ENCODE results near the gene TNFRSF17. TPM values are rescaled to one million over a fixed set of nuclear protein-coding genes. Genes with fewer than 3 reads are reported as not detected.
"Not testable (repeated sequence)": the region's sequence is repeated elsewhere in the genome, so short reads cannot be mapped to it uniquely, and the experiment has no call there.

The TNFRSF17 gene
- not detected in 2 replicates for total RNA-seq (2012; rRNA removed)

DNA sequence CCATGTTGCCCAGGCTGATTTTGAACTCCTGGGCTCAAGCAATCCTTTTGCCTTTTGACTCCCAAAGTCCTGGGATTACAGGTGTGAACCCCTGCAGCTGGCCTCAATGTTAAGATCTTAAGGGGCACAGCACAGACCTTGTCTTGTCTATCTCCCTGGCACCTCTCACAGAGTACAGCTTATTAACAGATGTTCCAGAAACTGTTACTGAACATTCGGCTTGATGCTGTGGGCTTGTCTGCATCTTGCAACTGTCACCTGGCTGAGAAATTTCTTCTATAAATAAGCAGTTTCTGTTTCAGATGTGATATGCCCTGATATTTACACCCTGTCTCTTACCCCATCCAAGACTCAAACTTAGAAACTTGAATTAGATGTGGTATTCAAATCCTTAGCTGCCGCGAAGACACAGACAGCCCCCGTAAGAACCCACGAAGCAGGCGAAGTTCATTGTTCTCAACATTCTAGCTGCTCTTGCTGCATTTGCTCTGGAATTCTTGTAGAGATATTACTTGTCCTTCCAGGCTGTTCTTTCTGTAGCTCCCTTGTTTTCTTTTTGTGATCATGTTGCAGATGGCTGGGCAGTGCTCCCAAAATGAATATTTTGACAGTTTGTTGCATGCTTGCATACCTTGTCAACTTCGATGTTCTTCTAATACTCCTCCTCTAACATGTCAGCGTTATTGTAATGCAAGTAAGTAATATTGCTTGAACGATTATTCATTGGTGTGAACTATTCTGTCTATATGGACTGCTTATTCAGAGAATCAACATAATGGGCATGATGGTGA lies at the start of gene TNFRSF17:
Gene TNFRSF17 (plus strand): TSS at position 450 of the 791 bp plus-strand sequence. CDS start 115 bp downstream, at position 565.
- H3K4me1 ChIP-seq (ENCODE audit: control insufficient read depth, insufficient read depth, low read length): no peaks in the 10 kb centered on the region
- H3K36me3 ChIP-seq (ENCODE audit: insufficient read depth, low read length): no peaks in the 10 kb centered on the region
- no peak within 1 kb of the TSS for H3K4me3 ChIP-seq (ENCODE audit: low read length)

DNA sequence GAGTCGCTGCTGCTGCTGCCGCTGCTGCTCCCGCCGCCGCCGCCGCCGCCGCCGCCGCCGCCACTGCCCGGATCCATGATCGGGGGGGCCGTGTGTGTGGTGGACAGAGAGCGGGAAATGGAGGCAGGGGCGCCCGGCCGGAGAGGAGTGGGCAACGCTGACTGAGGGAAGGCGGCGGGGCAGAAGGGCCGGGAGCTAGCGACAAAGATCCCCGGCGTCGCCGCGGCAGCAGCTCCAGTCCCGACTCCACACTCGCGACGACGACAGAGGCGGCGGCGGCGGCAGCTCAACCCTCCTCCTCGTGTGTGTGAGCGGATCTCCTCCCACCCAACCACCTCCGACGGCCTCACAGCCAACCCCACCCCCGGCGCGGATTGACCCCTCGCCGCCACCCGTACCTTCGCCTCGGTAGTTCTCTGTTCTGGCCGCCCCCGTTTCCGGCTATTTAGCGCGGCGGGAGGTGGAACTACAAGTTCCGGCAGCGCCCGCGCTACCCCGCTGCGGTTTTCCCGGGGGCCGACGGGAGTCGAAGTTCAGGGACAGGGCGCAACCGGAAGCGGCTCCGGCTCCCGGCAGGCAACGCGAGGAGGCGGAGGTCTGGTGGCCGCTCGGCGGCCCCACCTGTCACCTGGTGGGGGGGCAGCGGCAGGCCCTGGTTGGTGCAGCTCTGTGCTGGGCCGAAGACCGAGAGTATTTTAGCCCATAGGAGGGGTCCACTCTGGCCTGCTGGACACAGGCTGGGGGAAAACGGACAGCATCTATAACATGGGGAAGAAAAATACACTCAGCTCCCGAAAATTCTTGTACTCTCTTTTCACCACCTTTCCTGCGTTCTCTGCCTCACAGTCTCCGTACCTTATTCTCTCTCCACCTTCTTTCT lies 49.1 kb upstream of the TNFRSF17 start, which contains the start of gene GSPT1:
Gene GSPT1 (minus strand): TSS at position 313 of the 880 bp plus-strand sequence. CDS start 236 bp downstream, at position 77.
- peaks cover 29% of the 10 kb centered on the region for H3K4me1 ChIP-seq (ENCODE audit: control insufficient read depth, insufficient read depth, low read length)
- H3K4me3 ChIP-seq (ENCODE audit: low read length): peak within 1 kb of the TSS; percentile 97
- no peaks in the 10 kb centered on the region for H3K9me3 ChIP-seq (replicated peaks; ENCODE audit: low read length)
- H3K27me3 ChIP-seq (ENCODE audit: control insufficient read depth, insufficient read depth, low read length): peaks cover 5% of the 10 kb centered on the region
- H3K4me2 ChIP-seq (ENCODE audit: low read length): peak within 1 kb of the TSS; percentile 87
- H3K9ac ChIP-seq (ENCODE audit: low read depth, low read length): peak within 1 kb of the TSS; percentile 87
- H3K36me3 ChIP-seq (ENCODE audit: insufficient read depth, low read length): no peaks in the 10 kb centered on the region

More for the DNA sequence above, at the start of gene TNFRSF17:
- Histone ChIP-seq H3K27me3 (ENCODE audit: control insufficient read depth, insufficient read depth, low read length) (peaks cover 4% of the 10 kb centered on the region), H3K9ac (ENCODE audit: low read depth, low read length) (no peak within 1 kb of the TSS), H3K4me2 (ENCODE audit: low read length) (no peak within 1 kb of the TSS), H3K9me3 (replicated peaks; ENCODE audit: low read length) (no peaks in the 10 kb centered on the region)

GRCh38 chr16:11916524-11917285 lies 48.3 kb upstream of the TNFRSF17 start:
- H3K9ac ChIP-seq (ENCODE audit: low read depth, low read length): peak overlapping the region; percentile 63
- peaks cover 25% of the 10 kb centered on the region for H3K4me1 ChIP-seq (ENCODE audit: control insufficient read depth, insufficient read depth, low read length)
- H3K4me3 ChIP-seq (ENCODE audit: low read length): peak overlapping the region; percentile 72

GRCh38 chr16:11924046-11924445 lies 41.0 kb upstream of the TNFRSF17 start:
- not testable (repeated sequence) for H3K36me3 ChIP-seq (ENCODE audit: insufficient read depth, low read length); H3K9me3 ChIP-seq (replicated peaks; ENCODE audit: low read length); H3K9ac ChIP-seq (ENCODE audit: low read depth, low read length); H3K4me3 ChIP-seq (ENCODE audit: low read length); H3K4me2 ChIP-seq (ENCODE audit: low read length); H3K27me3 ChIP-seq (ENCODE audit: control insufficient read depth, insufficient read depth, low read length); H3K4me1 ChIP-seq (ENCODE audit: control insufficient read depth, insufficient read depth, low read length)

More at GRCh38 chr16:11916524-11917285, 48.3 kb upstream of the TNFRSF17 start:
- peak overlapping the region; percentile 82 for H3K4me2 ChIP-seq (ENCODE audit: low read length)
- H3K36me3 ChIP-seq (ENCODE audit: insufficient read depth, low read length): no peaks in the 10 kb centered on the region
- H3K27me3 ChIP-seq (ENCODE audit: control insufficient read depth, insufficient read depth, low read length): peaks cover 8% of the 10 kb centered on the region
- H3K9me3 ChIP-seq (replicated peaks; ENCODE audit: low read length): no peaks in the 10 kb centered on the region

GRCh38 chr16:11927350-11927749 lies 37.7 kb upstream of the TNFRSF17 start:
- not testable (repeated sequence) for H3K9me3 ChIP-seq (replicated peaks; ENCODE audit: low read length); H3K27me3 ChIP-seq (ENCODE audit: control insufficient read depth, insufficient read depth, low read length); H3K36me3 ChIP-seq (ENCODE audit: insufficient read depth, low read length); H3K4me2 ChIP-seq (ENCODE audit: low read length); H3K4me1 ChIP-seq (ENCODE audit: control insufficient read depth, insufficient read depth, low read length); H3K4me3 ChIP-seq (ENCODE audit: low read length); H3K9ac ChIP-seq (ENCODE audit: low read depth, low read length)

DNA sequence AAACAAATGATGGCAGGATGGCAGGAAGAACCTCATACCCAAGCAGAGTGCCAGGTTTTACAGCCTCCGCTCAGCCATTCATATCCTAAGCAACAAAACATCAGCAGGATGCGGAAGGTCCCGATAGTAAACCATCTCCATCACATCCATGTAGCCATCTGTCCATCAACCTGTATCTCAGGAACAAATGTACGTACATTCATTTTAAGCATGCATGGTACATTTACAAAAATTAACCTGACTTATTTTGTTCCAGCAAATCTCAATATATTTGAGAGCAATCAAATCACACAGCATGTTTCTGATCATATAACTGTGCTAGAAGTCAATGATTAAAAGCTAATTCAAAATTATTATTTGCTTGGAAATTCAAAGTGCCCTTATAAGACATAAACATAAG lies 23.1 kb upstream of the TNFRSF17 start, which contains the start of gene NPIPB2:
Gene NPIPB2 (minus strand): TSS at position 101 of the 400 bp plus-strand sequence. CDS start 0 bp downstream, at position 101.
- H3K9ac ChIP-seq (ENCODE audit: low read depth, low read length); H3K4me3 ChIP-seq (ENCODE audit: low read length); H3K9me3 ChIP-seq (replicated peaks; ENCODE audit: low read length); H3K4me1 ChIP-seq (ENCODE audit: control insufficient read depth, insufficient read depth, low read length); H3K4me2 ChIP-seq (ENCODE audit: low read length); H3K27me3 ChIP-seq (ENCODE audit: control insufficient read depth, insufficient read depth, low read length); H3K36me3 ChIP-seq (ENCODE audit: insufficient read depth, low read length): not testable (repeated sequence)

- H3K27me3 ChIP-seq (ENCODE audit: control insufficient read depth, insufficient read depth, low read length): no peaks in the 10 kb centered on the region
- peaks cover 4% of the 10 kb centered on the region for H3K4me1 ChIP-seq (ENCODE audit: control insufficient read depth, insufficient read depth, low read length)
- no peak overlapping the region for H3K9ac ChIP-seq (ENCODE audit: low read depth, low read length)
- H3K9me3 ChIP-seq (replicated peaks; ENCODE audit: low read length): no peaks in the 10 kb centered on the region
- H3K4me3 ChIP-seq (ENCODE audit: low read length): no peak overlapping the region
- no peaks in the 10 kb centered on the region for H3K36me3 ChIP-seq (ENCODE audit: insufficient read depth, low read length)
- H3K4me2 ChIP-seq (ENCODE audit: low read length): no peak overlapping the region
These were observed 18.6 kb upstream of the TNFRSF17 start for GRCh38 chr16:11946433-11946832.

- Histone ChIP-seq H3K9me3 (replicated peaks; ENCODE audit: low read length) (no peaks in the 10 kb centered on the region), H3K36me3 (ENCODE audit: insufficient read depth, low read length) (no peaks in the 10 kb centered on the region), H3K4me1 (ENCODE audit: control insufficient read depth, insufficient read depth, low read length) (peaks cover 4% of the 10 kb centered on the region), H3K4me2 (ENCODE audit: low read length) (no peak overlapping the region), H3K4me3 (ENCODE audit: low read length) (no peak overlapping the region), H3K9ac (ENCODE audit: low read depth, low read length) (no peak overlapping the region), H3K27me3 (ENCODE audit: control insufficient read depth, insufficient read depth, low read length) (no peaks in the 10 kb centered on the region)
These were observed 16.2 kb upstream of the TNFRSF17 start for GRCh38 chr16:11948819-11949218.

DNA sequence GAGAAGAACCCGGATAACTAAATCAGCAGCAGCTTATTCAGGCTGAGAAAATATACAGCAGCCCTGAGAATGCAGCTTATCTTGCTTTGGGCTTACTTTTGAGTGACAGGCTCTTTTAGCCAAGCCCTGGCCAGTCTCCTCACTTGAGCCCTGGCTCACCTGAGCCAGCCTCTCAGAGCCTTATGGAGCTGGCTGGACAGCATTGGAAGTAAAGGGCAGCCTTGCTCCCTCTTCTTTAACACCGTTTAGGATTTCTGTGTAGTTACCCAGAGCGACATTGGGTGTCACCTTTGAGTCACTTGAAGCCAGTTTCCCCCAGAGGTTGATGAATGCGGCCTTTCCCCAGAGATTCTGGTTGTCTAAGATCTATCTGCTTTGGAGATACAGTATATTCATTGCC lies 15.5 kb upstream of the TNFRSF17 start:
- Histone ChIP-seq H3K4me1 (ENCODE audit: control insufficient read depth, insufficient read depth, low read length) (peaks cover 4% of the 10 kb centered on the region), H3K27me3 (ENCODE audit: control insufficient read depth, insufficient read depth, low read length) (no peaks in the 10 kb centered on the region), H3K4me2 (ENCODE audit: low read length) (no peak overlapping the region), H3K9me3 (replicated peaks; ENCODE audit: low read length) (no peaks in the 10 kb centered on the region), H3K4me3 (ENCODE audit: low read length) (no peak overlapping the region), H3K9ac (ENCODE audit: low read depth, low read length) (no peak overlapping the region), H3K36me3 (ENCODE audit: insufficient read depth, low read length) (no peaks in the 10 kb centered on the region)

- peaks cover 5% of the 10 kb centered on the region for H3K4me1 ChIP-seq (ENCODE audit: control insufficient read depth, insufficient read depth, low read length)
- no peak overlapping the region for H3K4me3 ChIP-seq (ENCODE audit: low read length)
- H3K36me3 ChIP-seq (ENCODE audit: insufficient read depth, low read length): no peaks in the 10 kb centered on the region
- no peaks in the 10 kb centered on the region for H3K9me3 ChIP-seq (replicated peaks; ENCODE audit: low read length)
- no peak overlapping the region for H3K4me2 ChIP-seq (ENCODE audit: low read length)
- no peak overlapping the region for H3K9ac ChIP-seq (ENCODE audit: low read depth, low read length)
- no peaks in the 10 kb centered on the region for H3K27me3 ChIP-seq (ENCODE audit: control insufficient read depth, insufficient read depth, low read length)
These were observed 14.6 kb upstream of the TNFRSF17 start for GRCh38 chr16:11950388-11950787.

- not testable (repeated sequence) for H3K36me3 ChIP-seq (ENCODE audit: insufficient read depth, low read length); H3K4me2 ChIP-seq (ENCODE audit: low read length); H3K9ac ChIP-seq (ENCODE audit: low read depth, low read length); H3K4me3 ChIP-seq (ENCODE audit: low read length); H3K27me3 ChIP-seq (ENCODE audit: control insufficient read depth, insufficient read depth, low read length); H3K9me3 ChIP-seq (replicated peaks; ENCODE audit: low read length)
- peaks cover 10% of the 10 kb centered on the region for H3K4me1 ChIP-seq (ENCODE audit: control insufficient read depth, insufficient read depth, low read length)
These were observed 11.4 kb upstream of the TNFRSF17 start for GRCh38 chr16:11953576-11953975.
